CD14-positive monocyte (primary cell): ENCODE results near the gene TAF4. TPM values are rescaled to one million over a fixed set of nuclear protein-coding genes. Genes with fewer than 3 reads are reported as not detected.

Source experiments
- DNase-seq, 3 donors: peaks; one replicate each; pipeline ENCODE4 v3.0.0-alpha.2; 2011 to 2022
- H2AFZ ChIP-seq: 2 replicates; pipeline ENCODE4 v1.6.0; 2012; ENCODE audit warnings: mild to moderate bottlenecking, low read depth, low read length, inconsistent platforms; ENCODE audit not compliant: insufficient read depth, poor library complexity, severe bottlenecking
- H3K27ac ChIP-seq, 2 donors: 1 replicate in 1 of 2; 2 replicates in 1 of 2; pipeline ENCODE4 v1.5.1; 2012 to 2013; ENCODE audit warnings: low read length in 2 of 2, control low read depth in 1 of 2, inconsistent platforms in 1 of 2, low read depth in 1 of 2, mild to moderate bottlenecking in 1 of 2
- H3K27me3 ChIP-seq, 2 donors: one replicate each; pipeline versions ENCODE4 v1.6.0 to v1.6.1; 2011 to 2013; ENCODE audit warnings: low read length in 2 of 2; ENCODE audit not compliant: control insufficient read depth in 2 of 2, insufficient read depth in 2 of 2
- H3K36me3 ChIP-seq, 2 donors: replicated peaks in 1 of 2; 1 replicate in 1 of 2; 2 replicates in 1 of 2; pipeline versions ENCODE4 v1.5.1 to v1.6.1; 2012 to 2013; ENCODE audit warnings: low read length in 2 of 2, control low read depth in 1 of 2, inconsistent platforms in 1 of 2, mild to moderate bottlenecking in 1 of 2; ENCODE audit not compliant: insufficient read depth in 2 of 2, control insufficient read depth in 1 of 2
- H3K4me1 ChIP-seq, 2 donors: 1 replicate in 1 of 2; 2 replicates in 1 of 2; pipeline versions ENCODE4 v1.5.1 to v1.6.1; 2012 to 2013; ENCODE audit warnings: low read length in 2 of 2, control low read depth in 1 of 2, inconsistent platforms in 1 of 2, mild to moderate bottlenecking in 1 of 2, moderate library complexity in 1 of 2; ENCODE audit not compliant: insufficient read depth in 2 of 2, control insufficient read depth in 1 of 2
- H3K4me2 ChIP-seq: replicated peaks from 2 replicates; pipeline ENCODE3; 2012; ENCODE audit warnings: low read length, moderate library complexity, mild to moderate bottlenecking; ENCODE audit not compliant: poor library complexity, severe bottlenecking; ENCODE audit errors: extremely low read depth
- H3K4me3 ChIP-seq, 3 experiments: fragments of 200-600 bp in 1 of 3; sonication (generic) in 1 of 3; replicated peaks in 1 of 3; 1 replicate in 2 of 3; 2 replicates in 1 of 3; pipeline ENCODE4 v1.5.1; 2011 to 2013; ENCODE audit warnings: low read length in 3 of 3, mild to moderate bottlenecking in 3 of 3, control low read depth in 2 of 3, low read depth in 2 of 3, inconsistent platforms in 1 of 3, moderate library complexity in 1 of 3
- H3K79me2 ChIP-seq: 2 replicates; pipeline ENCODE4 v1.6.0; 2012; ENCODE audit warnings: mild to moderate bottlenecking, control low read depth, inconsistent platforms, low read length, moderate library complexity; ENCODE audit not compliant: insufficient read depth
- H3K9ac ChIP-seq: 2 replicates; pipeline ENCODE4 v1.6.0; 2017; ENCODE audit warnings: low read length, mild to moderate bottlenecking; ENCODE audit not compliant: insufficient read depth, poor library complexity, severe bottlenecking
- H3K9me3 ChIP-seq, 2 donors: replicated peaks in 1 of 2; 1 replicate in 1 of 2; 2 replicates in 1 of 2; pipeline versions ENCODE4 v1.5.1 to v1.6.1; 2012 to 2013; ENCODE audit warnings: low read length in 2 of 2, control low read depth in 1 of 2; ENCODE audit not compliant: control insufficient read depth in 1 of 2, insufficient read depth in 1 of 2
- H4K20me1 ChIP-seq: 2 replicates; pipeline ENCODE4 v1.6.0; 2012; ENCODE audit warnings: mild to moderate bottlenecking, low read length, control low read depth, moderate library complexity; ENCODE audit not compliant: insufficient read depth
- H3K27ac Mint-ChIP-seq, 7 donors: one replicate each; pipeline ENCODE4 v1.8.0; 2020; ENCODE audit warnings: mild to moderate bottlenecking in 7 of 7, mixed read lengths in 7 of 7, moderate library complexity in 6 of 7, inconsistent platforms in 2 of 7
- H3K27me3 Mint-ChIP-seq, 3 donors: one replicate each; pipeline ENCODE4 v1.8.0; 2021 to 2022; ENCODE audit warnings: low read depth in 3 of 3, mild to moderate bottlenecking in 3 of 3, mixed read lengths in 3 of 3, moderate library complexity in 3 of 3, inconsistent platforms in 1 of 3
- H3K36me3 Mint-ChIP-seq, 2 donors: one replicate each; pipeline ENCODE4 v1.8.0; 2020; ENCODE audit warnings: mixed read lengths in 2 of 2, inconsistent platforms in 1 of 2, mild to moderate bottlenecking in 1 of 2
- H3K4me1 Mint-ChIP-seq: one replicate; pipeline ENCODE4 v1.8.0; 2020; ENCODE audit warnings: mild to moderate bottlenecking, mixed read lengths
- H3K4me3 Mint-ChIP-seq, 2 donors: one replicate each; pipeline ENCODE4 v1.8.0; 2020; ENCODE audit warnings: mild to moderate bottlenecking in 2 of 2, mixed read lengths in 2 of 2, moderate library complexity in 1 of 2
- H3K9me3 Mint-ChIP-seq, 7 donors: one replicate each; pipeline ENCODE4 v1.8.0; 2020 to 2022; ENCODE audit warnings: mixed read lengths in 7 of 7, mild to moderate bottlenecking in 6 of 7, moderate library complexity in 6 of 7, inconsistent platforms in 2 of 7
- CTCF ChIP-seq: fragments of 200-600 bp; IDR thresholded peaks from one replicate; pipeline ENCODE4 v1.8.0; 2022; ENCODE audit warnings: antibody characterized with exemption, mild to moderate bottlenecking
- WGBS: methylation state at CpG from one replicate; pipeline ENCODE4 v1.1.5; 2013; ENCODE audit warnings: missing lambda C conversion rate; ENCODE audit not compliant: insufficient coverage; 5-methylcytosine and 5-hydroxymethylcytosine counted together
- intact Hi-C, 2 donors: fragments of 100-400 bp; cut with micrococcal nuclease; formaldehyde crosslinking; loops; one replicate each; pipeline versions ENCODE4 v1.15.0 to v1.15.1; 2023
- polyA plus RNA-seq, 3 donors: library from polyadenylated mRNA; depleted of rRNA in 1 of 3; unstranded in 2 of 3; stranded (reverse) in 1 of 3; fragments of 300-500 nt in 2 of 3; fragments of >200 nt in 1 of 3; fragmentation: Illumina TruSeq in 2 of 3; gene quantifications; 1 replicate in 2 of 3; 2 replicates in 1 of 3; pipeline ENCODE4 v1.2.3, GENCODE V29; 2012 to 2021

The TAF4 gene
- polyA plus RNA-seq, 3 donors = 0.48 to 14.9 (median 0.99) TPM

DNA sequence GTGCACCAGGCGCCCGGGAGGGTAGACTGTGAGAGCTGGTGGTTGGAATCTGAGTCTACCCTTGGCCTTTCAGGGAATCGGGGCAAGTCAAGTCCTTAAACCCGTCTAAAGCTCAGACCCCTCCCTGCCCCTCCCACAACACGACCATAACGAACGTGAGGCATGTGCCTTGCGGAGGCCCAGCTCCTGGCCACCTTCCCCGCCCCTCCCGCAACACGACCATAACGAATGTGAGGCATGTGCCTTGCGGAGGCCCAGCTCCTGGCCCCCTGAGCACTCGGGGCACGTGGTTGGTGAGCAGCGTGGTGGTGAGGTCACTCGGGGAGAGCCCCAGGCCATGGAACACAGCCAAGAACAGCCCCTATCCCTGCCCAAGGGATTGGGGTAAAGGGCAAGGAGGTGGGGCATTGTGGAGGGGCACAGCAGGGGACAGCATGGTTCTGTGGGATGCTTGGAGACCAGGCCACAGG is 132.2 kb downstream of the TAF4 start:
- H3K4me3 ChIP-seq = no peak overlapping the region
- no peak for DNase-seq

DNA sequence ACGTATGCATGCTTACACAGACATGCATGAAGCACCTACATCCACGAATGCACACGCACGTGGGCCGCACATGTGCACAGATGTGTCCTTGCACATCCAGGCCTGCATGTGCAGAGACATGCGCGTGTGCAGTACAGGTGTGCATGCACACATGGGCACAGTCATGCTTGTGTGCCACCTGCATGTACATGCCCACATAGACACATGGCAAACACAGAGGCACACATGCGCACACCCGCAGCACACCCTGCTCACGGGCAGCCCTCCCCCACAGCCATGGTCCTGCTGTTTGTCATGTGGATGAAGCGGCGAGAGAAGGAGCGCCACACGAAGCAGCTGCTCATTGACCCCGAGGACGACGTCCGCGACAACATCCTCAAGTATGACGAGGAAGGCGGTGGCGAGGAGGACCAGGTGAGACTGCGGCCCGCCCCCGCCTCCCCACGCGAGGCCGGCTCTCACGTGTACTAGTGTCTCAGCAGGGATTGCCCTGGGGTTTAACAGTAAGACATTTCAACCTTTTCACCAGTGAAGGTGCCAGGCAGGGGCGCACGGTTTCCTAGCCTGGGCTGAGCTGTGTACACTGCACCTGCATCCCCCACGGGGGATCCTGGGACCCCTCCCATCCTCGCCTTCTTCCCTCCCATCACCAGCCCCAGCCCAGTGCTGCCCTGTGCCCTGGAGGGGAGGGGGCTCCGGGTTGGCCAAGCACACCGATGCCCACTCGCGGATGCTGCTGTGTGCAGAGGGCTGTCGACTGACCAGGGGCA is 132.8 kb downstream of the TAF4 start:
- Histone ChIP-seq H3K27ac (no peak overlapping the region), H4K20me1 (no peaks in the 10 kb centered on the region), H3K79me2 (no peaks in the 10 kb centered on the region), H3K9me3 (peaks cover 0 to 53% of the 10 kb centered on the region in 2 donors), H2AFZ (no peak overlapping the region), H3K36me3 (no peaks in the 10 kb centered on the region), H3K9ac (no peak overlapping the region), H3K27me3 (no peaks in the 10 kb centered on the region), H3K4me3 (no peak overlapping the region), H3K4me2 (no peak overlapping the region), H3K4me1 (no peaks in the 10 kb centered on the region)
- no peak for TF ChIP-seq CTCF
- WGBS = 94% methylated on average over 30 of the region's 38 CpGs
- peaks cover 0 to 3% (median 0%) of the 10 kb centered on the region in 3 donors for H3K27me3 Mint-ChIP-seq
- intact Hi-C loops = no loop called here
- peaks cover 2 to 22% (median 11%) of the 10 kb centered on the region in 7 donors for H3K9me3 Mint-ChIP-seq
- no peak for DNase-seq
- H3K4me3 Mint-ChIP-seq = no peak overlapping the region
- H3K36me3 Mint-ChIP-seq = no peaks in the 10 kb centered on the region
- H3K4me1 Mint-ChIP-seq = no peaks in the 10 kb centered on the region
- H3K27ac Mint-ChIP-seq = no peak overlapping the region

More for the DNA sequence above, 132.2 kb downstream of the TAF4 start:
- 85% methylated on average over 8 of the region's 17 CpGs for WGBS
- Mint-ChIP-seq H3K36me3 (no peaks in the 10 kb centered on the region), H3K4me1 (no peaks in the 10 kb centered on the region), H3K4me3 (no peak overlapping the region), H3K27ac (no peak overlapping the region), H3K9me3 (peaks cover 2 to 17% (median 10%) of the 10 kb centered on the region in 7 donors), H3K27me3 (peaks cover 0 to 2% (median 0%) of the 10 kb centered on the region in 3 donors)
- no peaks in the 10 kb centered on the region for H4K20me1 ChIP-seq
- H3K9ac ChIP-seq = no peak overlapping the region
- H3K27ac ChIP-seq = no peak overlapping the region
- no peaks in the 10 kb centered on the region for H3K79me2 ChIP-seq
- no peak overlapping the region for H3K4me2 ChIP-seq
- intact Hi-C loops = no loop called here
- H3K4me1 ChIP-seq = no peaks in the 10 kb centered on the region
- H2AFZ ChIP-seq = no peak overlapping the region
- TF ChIP-seq CTCF = no peak
- peaks cover 0 to 46% of the 10 kb centered on the region in 2 donors for H3K9me3 ChIP-seq
- no peaks in the 10 kb centered on the region for H3K27me3 ChIP-seq
- no peaks in the 10 kb centered on the region for H3K36me3 ChIP-seq
